ENCODE data around the gene MYLK. TPM values are rescaled to one million over a fixed set of nuclear protein-coding genes. Genes with fewer than 3 reads are reported as not detected.

The MYLK gene
- total and polyA plus RNA-seq, 4 donors = 17.1 to 158 (median 41.9) TPM

DNA sequence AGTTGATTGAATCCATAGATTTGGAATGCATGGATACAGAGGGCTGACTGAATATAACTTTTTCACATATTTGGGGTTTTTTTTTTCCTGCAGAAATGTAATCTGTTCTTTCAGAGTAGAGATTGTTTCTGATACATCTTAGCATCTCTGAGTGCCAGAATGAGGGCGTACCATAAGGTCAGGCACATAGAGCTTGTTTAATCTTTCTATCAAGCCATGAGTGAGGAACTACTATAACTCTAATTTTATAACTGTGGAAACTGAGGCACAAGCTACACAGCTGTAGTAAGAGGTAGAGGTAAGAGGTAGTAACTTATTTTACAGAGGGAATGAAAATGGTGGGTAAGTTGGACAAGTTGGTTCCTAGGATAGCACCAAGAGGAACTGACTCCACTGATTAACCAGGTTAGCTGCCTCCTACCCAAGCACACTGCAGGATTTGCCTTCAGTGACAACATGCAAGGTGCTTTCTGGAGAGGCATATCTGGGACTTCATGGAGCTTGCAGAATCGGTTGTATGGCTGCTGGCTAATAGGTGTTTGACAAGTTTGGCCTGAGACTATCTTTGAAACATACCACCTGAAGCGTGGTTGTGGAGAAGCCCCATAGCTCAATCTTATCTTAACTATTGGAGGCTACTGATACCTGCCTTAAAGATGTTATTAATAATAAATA lies 275.7 kb downstream of the MYLK start:
- WGBS = 86% methylated on average over 3 of the region's 3 CpGs
- H3K27ac ChIP-seq (ENCODE audit: low read depth in 1 of 2, low read length in 2 of 2) = no peak overlapping the region
- no peak overlapping the region for H3K9ac ChIP-seq (ENCODE audit: low read depth in 1 of 2, low read length in 2 of 2)
- no peaks in the 10 kb centered on the region for H3K9me3 ChIP-seq (ENCODE audit: control insufficient read depth in 4 of 4, low read length in 3 of 4)
- H3K36me3 ChIP-seq (ENCODE audit: control insufficient read depth in 4 of 4, insufficient read depth in 3 of 4, low read depth in 1 of 4, low read length in 3 of 4) = peaks cover 0 to 3% (median 2%) of the 10 kb centered on the region in 4 donors
- H3K4me3 ChIP-seq (ENCODE audit: low read depth in 1 of 3, low read length in 3 of 3) = no peak overlapping the region
- DNase-seq (ENCODE audit: low spot score) = no peak
- peaks cover 0 to 42% (median 35%) of the 10 kb centered on the region in 4 donors for H3K4me1 ChIP-seq (ENCODE audit: control insufficient read depth in 4 of 4, insufficient read depth in 4 of 4, low read length in 3 of 4)
- TF ChIP-seq YY1 (IDR thresholded peaks at IDR 0.05) = no peak
- TF ChIP-seq GABPA (IDR thresholded peaks at IDR 0.05 in 1 of 2, conservative IDR thresholded peaks at IDR 0.05 in 1 of 2) = no peak
- no peak for TF ChIP-seq TAF1 (conservative IDR thresholded peaks at IDR 0.05)
- TF ChIP-seq MAX (IDR thresholded peaks at IDR 0.05) = no peak
- TF ChIP-seq CTCF (IDR thresholded peaks at IDR 0.05; ENCODE audit: low read depth, low read length, missing input control) = no peak
- TF ChIP-seq EGR1 (IDR thresholded peaks at IDR 0.05; ENCODE audit: low read depth in 2 of 2) = no peak
- TF ChIP-seq ZBTB33 (IDR thresholded peaks at IDR 0.05) = no peak
- TF ChIP-seq, protein P1, sequence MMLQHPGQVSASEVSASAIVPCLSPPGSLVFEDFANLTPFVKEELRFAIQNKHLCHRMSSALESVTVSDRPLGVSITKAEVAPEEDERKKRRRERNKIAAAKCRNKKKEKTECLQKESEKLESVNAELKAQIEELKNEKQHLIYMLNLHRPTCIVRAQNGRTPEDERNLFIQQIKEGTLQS (IDR thresholded peaks at IDR 0.05) = no peak
- TF ChIP-seq NR2F2 (IDR thresholded peaks at IDR 0.05) = no peak
- TF ChIP-seq FOXA1 (IDR thresholded peaks at IDR 0.05) = no peak
- no peaks in the 10 kb centered on the region for H3K27me3 ChIP-seq (ENCODE audit: control insufficient read depth in 4 of 4, insufficient read depth in 4 of 4, low read length in 3 of 4)

DNA sequence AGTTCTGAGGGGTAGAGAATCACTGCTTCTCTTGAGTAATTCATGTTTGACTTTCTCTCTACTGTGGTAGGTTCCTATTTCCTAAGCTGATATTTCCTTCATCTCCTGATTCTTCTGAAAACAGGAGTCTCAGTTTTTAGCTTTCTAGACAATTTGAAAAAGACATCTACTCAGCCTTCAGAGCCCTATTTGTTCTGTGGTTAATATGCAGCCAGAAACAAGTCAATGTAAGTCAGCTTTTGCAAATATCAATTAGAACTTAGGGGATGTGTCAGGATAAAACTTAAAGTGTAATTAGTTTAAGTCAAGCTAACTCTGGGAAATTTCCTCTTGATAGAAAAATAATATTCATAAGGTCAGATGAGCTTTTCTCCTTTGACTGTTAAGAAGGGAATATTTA lies 277.6 kb downstream of the MYLK start:
- peak overlapping the region in 1 of 2 donors; percentile 1 for H3K9ac ChIP-seq (ENCODE audit: low read depth in 1 of 2, low read length in 2 of 2)
- H3K27me3 ChIP-seq (ENCODE audit: control insufficient read depth in 4 of 4, insufficient read depth in 4 of 4, low read length in 3 of 4) = no peaks in the 10 kb centered on the region
- peak overlapping the region in 1 of 3 donors; percentile 32 for H3K4me3 ChIP-seq (ENCODE audit: low read depth in 1 of 3, low read length in 3 of 3)
- no peak for DNase-seq (ENCODE audit: low spot score)
- H3K4me1 ChIP-seq (ENCODE audit: control insufficient read depth in 4 of 4, insufficient read depth in 4 of 4, low read length in 3 of 4) = peaks cover 3 to 36% (median 34%) of the 10 kb centered on the region in 4 donors
- H3K9me3 ChIP-seq (ENCODE audit: control insufficient read depth in 4 of 4, low read length in 3 of 4) = no peaks in the 10 kb centered on the region
- peaks cover 0 to 2% (median 0%) of the 10 kb centered on the region in 4 donors for H3K36me3 ChIP-seq (ENCODE audit: control insufficient read depth in 4 of 4, insufficient read depth in 3 of 4, low read depth in 1 of 4, low read length in 3 of 4)
- H3K27ac ChIP-seq (ENCODE audit: low read depth in 1 of 2, low read length in 2 of 2) = peak overlapping the region; percentile 5 to 55
- TF ChIP-seq JUND (IDR thresholded peaks at IDR 0.05) (no peak), TAF1 (conservative IDR thresholded peaks at IDR 0.05) (no peak), GABPA (IDR thresholded peaks at IDR 0.05 in 1 of 2, conservative IDR thresholded peaks at IDR 0.05 in 1 of 2) (no peak), FOXA2 (IDR thresholded peaks at IDR 0.05) (no peak), HNF4G (IDR thresholded peaks at IDR 0.05) (no peak), RAD21 (IDR thresholded peaks at IDR 0.05) (no peak), FOXA1 (IDR thresholded peaks at IDR 0.05) (no peak), SP1 (IDR thresholded peaks at IDR 0.05) (peak; percentile 41)

Measured in liver (tissue), 9 donors.